Stomach (tissue), 4 donors: ENCODE measurements around the gene PPM1E.

Experiments used
- CTCF ChIP-seq, 7 experiments: fragments of 450-650 bp in 4 of 7; fragments of 200-600 bp in 3 of 7; sonication (generic) in 3 of 7; IDR thresholded peaks; one replicate each; pipeline ENCODE4 v1.5.1; 2016 to 2019; ENCODE audit warnings: antibody characterized with exemption in 7 of 7, control low read depth in 2 of 7, mild to moderate bottlenecking in 1 of 7
- POLR2A ChIP-seq, 4 donors: fragments of 450-650 bp; IDR thresholded peaks; one replicate each; pipeline ENCODE4 v1.6.1; 2016; ENCODE audit warnings: antibody characterized with exemption in 4 of 4, control low read depth in 2 of 4, mild to moderate bottlenecking in 1 of 4, moderate library complexity in 1 of 4
- POLR2AphosphoS5 ChIP-seq, 3 donors: sonication (generic); formaldehyde crosslinking; IDR thresholded peaks; one replicate each; pipeline ENCODE4 v1.6.1; 2016; ENCODE audit warnings: antibody characterized with exemption in 3 of 3

- TF ChIP-seq CTCF (IDR thresholded peaks at IDR 0.05) = no peak
- no peak for TF ChIP-seq POLR2AphosphoS5 (IDR thresholded peaks at IDR 0.05)
- no peak for TF ChIP-seq POLR2A (IDR thresholded peaks at IDR 0.05)
These were observed 254.4 kb downstream of the PPM1E start for GRCh38 chr17:59010026-59010425.
